Right renal cortex interstitium (tissue), 3 donors: ENCODE measurements around the gene MDFIC2. TPM values are rescaled to one million over a fixed set of nuclear protein-coding genes. Genes with fewer than 3 reads are reported as not detected.

ENCODE experiments used
- DNase-seq, 3 donors: peaks; one replicate each; pipeline ENCODE4 v3.0.0-alpha.2; 2013; ENCODE audit warnings: low read depth in 3 of 3, low spot score in 2 of 3
- polyA plus RNA-seq, 3 donors: library from polyadenylated mRNA; unstranded; fragments of 120-200 nt; gene quantifications; one replicate each; pipeline ENCODE4 v1.2.1, GENCODE V29; 2013; ENCODE audit not compliant: insufficient read length in 3 of 3

The MDFIC2 gene
- polyA plus RNA-seq, 3 donors, result not detected

GRCh38 chr3:70185661-70186060 lies 126.8 kb downstream of the MDFIC2 start:
- DNase-seq, result no peak

DNA sequence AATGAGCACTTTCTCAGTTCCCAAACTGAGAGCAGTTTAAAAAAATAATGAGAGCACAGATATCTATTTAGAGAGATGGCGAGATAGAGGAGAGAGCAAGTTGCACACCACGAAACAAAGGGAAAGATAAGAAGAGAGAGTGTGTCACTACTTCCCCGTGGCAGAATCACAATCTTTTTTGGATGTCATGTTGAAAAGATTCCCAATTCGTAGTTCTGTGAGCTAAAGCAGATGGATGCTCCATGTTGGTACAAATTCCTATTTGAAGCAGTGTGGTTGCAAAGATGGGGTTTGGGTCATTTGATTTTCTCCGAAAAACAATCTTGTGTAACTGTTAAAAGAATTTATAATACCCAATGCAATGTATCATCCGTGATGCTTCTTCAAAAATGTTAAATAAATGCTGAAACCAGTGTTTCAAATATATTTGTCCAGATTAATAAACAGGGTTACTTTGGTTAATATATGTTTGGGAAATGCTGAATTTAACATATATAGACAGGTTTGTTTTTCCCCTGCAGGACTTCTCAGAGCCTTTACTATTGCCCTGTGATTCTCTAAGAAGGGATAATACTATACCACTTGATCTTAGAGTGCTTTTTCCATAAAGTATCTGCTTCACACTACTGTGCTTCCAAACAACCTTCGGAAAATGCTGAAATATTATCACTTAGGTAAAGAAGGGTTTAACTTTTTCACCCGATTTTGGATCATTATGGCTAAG lies 128.5 kb downstream of the MDFIC2 start:
- DNase-seq, result no peak

GRCh38 chr3:70182166-70182565 lies 130.3 kb downstream of the MDFIC2 start:
- no peak for DNase-seq

DNA sequence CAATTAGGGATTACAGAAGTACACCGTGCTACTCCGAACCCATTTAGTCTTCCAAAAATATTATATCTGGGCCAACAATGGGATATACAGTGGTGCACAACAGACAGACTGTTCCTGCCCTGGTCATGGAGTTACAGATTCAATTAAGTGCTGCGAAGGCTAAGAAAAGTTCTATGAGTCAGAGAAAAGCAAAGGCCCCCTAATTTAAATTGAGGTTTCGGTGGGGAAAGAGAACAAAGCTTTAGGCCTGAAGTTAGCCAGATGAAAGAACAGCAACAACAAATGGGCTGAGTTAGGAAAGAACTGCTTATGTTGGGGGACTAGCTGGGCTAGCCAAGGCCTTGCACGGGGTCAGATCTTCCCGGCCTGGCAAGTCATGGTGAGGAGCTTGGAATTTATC lies 131.8 kb downstream of the MDFIC2 start:
- DNase-seq, result no peak

DNA sequence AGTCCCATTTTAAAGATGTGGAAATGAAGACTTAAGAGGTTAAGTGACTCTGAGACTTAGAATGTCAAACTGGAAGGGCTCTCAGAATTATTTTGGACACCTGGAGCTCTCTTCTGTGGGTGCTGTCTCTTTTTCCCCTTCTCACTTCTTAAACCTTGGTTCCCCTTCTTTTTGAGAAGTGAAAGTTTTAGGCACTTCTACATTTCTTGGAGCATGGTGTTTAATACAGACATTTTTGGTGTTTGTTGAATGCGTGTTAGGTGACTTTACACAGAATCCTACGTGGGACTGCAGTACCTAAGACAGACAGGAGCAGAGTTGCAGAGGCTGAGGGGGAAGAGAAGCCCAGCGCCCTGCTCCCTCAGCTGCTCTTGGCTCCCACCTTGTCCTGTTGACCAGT lies 133.3 kb downstream of the MDFIC2 start:
- DNase-seq, result no peak

- no peak for DNase-seq
Observed at GRCh38 chr3:70177881-70178645, 134.4 kb downstream of the MDFIC2 start.

GRCh38 chr3:70176224-70176623 lies 136.2 kb downstream of the MDFIC2 start:
- DNase-seq, result no peak

DNA sequence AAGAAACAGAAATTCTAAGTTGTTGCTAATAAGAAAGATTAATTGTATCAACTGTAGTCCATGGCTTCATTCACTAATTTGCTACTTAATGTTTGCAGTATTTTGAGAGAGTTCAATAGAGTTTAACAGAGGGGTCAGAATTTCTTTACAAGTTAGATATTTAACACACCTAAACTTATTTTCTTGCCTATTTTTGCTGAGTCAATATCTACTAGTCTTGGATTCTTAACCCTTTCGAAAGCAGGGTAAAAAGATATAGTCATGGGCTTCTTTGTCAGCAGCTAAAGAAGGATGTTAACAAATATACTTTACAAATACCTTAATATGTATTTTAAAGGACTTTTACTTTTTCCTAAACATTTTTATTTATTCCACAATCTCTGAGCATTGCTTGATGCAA lies 155.6 kb downstream of the MDFIC2 start:
- no peak for DNase-seq

DNA sequence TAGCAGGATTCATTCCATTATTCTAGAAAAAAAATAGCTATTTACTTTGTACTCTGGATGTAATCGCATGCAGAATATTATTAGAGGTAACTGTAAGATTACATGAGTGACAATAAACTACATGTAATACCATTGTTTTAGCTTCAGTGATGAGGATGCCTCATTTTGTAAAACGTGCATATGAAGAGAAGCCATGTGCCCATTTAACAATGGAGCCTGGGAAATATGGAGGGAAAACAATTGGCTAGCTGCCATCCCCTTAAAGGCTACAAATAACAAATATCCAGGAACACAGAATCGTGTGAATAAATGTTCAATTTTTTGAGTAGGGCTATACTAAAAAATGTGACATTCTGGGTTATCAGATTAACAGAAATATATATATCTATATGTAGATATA lies 161.8 kb downstream of the MDFIC2 start:
- no peak for DNase-seq

DNA sequence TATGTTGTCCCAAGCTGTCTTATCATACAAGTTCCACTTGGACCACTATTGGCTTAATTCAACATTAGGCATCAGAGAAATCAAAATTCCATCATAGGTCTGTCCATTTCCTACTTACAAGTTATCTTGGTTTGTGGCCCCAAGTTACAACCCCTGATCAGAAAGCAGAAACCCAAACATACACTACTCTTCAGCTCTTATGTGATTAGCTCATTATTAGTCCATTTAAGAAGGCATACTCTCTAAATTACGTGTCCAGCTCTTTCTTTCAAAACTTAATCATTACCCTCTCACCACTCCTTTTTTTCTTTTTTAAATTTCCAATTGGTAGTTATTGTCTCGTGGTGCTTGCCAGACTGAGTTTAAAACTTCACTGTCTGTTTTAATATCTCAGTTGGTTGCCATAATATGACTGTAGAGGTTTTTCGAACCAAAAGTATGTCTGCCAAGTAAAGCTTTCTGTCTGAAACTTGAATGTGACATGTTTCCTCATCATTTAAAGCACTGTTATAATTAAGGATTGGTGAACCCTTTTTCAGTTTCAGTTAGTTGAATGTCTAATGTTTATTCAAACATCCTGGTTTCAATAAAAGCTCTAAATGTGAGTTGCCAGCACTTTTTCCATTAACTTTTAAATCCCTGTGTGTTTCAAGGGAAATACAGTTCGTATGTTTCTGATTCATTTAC lies 162.6 kb downstream of the MDFIC2 start:
- DNase-seq, result no peak
